GM06990 (cell line): ENCODE data around the gene SLC46A2.

Experiments used
- DNase-seq: peaks from one replicate; pipeline ENCODE4 v3.0.0-alpha.2; 2011; ENCODE audit not compliant: insufficient read length; ENCODE audit errors: extremely low read depth
- H3K27me3 ChIP-seq: replicated peaks from 2 replicates; pipeline ENCODE4 v1.6.0; 2011; ENCODE audit warnings: low read length; ENCODE audit not compliant: control insufficient read depth, insufficient read depth
- H3K36me3 ChIP-seq: 2 replicates; pipeline ENCODE4 v1.5.1; 2011; ENCODE audit warnings: low read length; ENCODE audit not compliant: control insufficient read depth, insufficient read depth
- H3K4me3 ChIP-seq: replicated peaks from 2 replicates; pipeline ENCODE4 v1.5.1; 2011; ENCODE audit warnings: low read depth, mild to moderate bottlenecking, control low read depth, low read length
- TF ChIP-seq, protein P1 (sequence below): IDR thresholded peaks from 2 replicates; pipeline ENCODE4 v1.5.1; 2011; ENCODE audit warnings: low read length, control low read depth, mild to moderate bottlenecking, inconsistent platforms; ENCODE audit not compliant: insufficient read depth, poor library complexity, severe bottlenecking

SLC46A2 gene

GRCh38 chr9:112852741-112853504, 37.8 kb downstream of the SLC46A2 start:
- TF ChIP-seq, protein P1, sequence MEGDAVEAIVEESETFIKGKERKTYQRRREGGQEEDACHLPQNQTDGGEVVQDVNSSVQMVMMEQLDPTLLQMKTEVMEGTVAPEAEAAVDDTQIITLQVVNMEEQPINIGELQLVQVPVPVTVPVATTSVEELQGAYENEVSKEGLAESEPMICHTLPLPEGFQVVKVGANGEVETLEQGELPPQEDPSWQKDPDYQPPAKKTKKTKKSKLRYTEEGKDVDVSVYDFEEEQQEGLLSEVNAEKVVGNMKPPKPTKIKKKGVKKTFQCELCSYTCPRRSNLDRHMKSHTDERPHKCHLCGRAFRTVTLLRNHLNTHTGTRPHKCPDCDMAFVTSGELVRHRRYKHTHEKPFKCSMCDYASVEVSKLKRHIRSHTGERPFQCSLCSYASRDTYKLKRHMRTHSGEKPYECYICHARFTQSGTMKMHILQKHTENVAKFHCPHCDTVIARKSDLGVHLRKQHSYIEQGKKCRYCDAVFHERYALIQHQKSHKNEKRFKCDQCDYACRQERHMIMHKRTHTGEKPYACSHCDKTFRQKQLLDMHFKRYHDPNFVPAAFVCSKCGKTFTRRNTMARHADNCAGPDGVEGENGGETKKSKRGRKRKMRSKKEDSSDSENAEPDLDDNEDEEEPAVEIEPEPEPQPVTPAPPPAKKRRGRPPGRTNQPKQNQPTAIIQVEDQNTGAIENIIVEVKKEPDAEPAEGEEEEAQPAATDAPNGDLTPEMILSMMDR, result no peak
- H3K36me3 ChIP-seq, result no peaks in the 10 kb centered on the region; the same call in 1 of the 2 replicates
- no peak overlapping the region for H3K4me3 ChIP-seq
- no peak for DNase-seq
- no peaks in the 10 kb centered on the region for H3K27me3 ChIP-seq

DNA sequence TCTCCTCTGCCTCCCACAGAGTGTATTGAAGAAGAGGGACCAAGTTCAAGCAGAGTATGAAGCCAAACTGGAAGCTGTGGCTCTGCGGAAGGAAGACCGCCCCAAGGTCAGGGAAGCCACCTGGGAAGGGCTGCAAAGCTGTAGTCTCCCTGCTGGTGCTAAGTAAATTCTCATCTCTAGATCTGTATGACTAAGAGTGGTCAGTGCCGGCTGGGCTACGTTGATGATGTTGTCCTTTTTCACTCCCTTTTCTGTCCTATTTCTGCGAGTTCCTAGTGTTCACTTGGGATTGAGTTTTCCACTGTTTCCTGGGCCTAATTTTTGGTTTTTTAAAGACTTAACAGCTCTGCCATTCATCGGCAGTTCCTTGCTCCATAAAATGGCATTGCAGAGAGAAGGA, 39.8 kb downstream of the SLC46A2 start:
- TF ChIP-seq, protein P1, result no peak
- no peak for DNase-seq
- Histone ChIP-seq H3K27me3 (no peaks in the 10 kb centered on the region), H3K36me3 (no peaks in the 10 kb centered on the region; the same call in 1 of the 2 replicates), H3K4me3 (no peak overlapping the region)

GRCh38 chr9:112849363-112849922, 41.2 kb downstream of the SLC46A2 start:
- Histone ChIP-seq H3K27me3 (no peaks in the 10 kb centered on the region), H3K36me3 (no peaks in the 10 kb centered on the region; the same call in 1 of the 2 replicates), H3K4me3 (no peak overlapping the region)
- TF ChIP-seq, protein P1, result no peak
- DNase-seq, result no peak

- Histone ChIP-seq H3K4me3 (no peak overlapping the region), H3K36me3 (no peaks in the 10 kb centered on the region; the same call in 1 of the 2 replicates), H3K27me3 (no peaks in the 10 kb centered on the region)
- DNase-seq, result no peak
- TF ChIP-seq, protein P1, result no peak
These were observed 42.1 kb downstream of the SLC46A2 start for GRCh38 chr9:112848316-112849151.

DNA sequence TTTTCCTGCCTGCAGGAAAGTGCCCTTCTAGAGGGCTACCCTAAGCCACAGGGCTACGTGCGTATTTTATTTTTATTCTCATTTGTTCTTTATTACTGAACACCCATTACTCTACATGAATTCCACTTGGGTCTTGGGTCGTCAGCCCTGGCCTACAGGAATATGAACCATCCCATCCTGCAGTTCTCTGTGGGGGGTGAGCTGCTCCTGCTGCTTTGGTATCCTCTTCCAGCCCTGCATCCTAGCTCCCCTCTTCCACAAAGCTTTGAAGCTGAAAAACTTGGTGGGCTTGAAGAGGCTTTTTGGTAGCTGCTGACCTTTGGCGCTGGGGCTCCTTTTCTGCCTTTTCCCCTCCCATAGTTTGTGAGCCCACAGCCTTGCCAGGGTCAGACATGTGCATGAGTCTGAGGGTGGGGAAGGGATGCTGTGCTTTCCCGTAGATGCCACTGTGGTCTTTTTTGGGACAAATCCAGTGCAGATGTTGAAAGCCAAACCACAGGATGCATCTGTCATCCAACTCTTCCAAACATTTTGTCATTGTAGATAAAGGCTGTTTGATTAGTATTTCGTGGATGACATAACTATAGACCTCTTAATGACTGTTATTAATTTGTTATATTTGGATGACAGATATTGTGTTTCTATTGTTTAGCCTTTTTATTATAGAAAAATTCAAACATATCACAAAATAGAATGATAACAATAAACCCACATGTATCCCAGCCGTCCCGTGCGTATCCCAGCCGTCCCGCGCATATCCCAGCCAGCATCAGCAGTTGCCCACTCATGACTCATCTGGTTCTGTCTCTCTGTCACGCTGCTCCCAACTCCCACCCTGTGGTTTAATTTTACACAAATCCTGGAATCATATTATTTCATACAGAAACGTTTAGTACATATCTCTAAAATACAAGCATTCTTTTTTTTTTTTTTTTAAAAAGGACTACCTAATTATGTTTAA, 43.9 kb downstream of the SLC46A2 start:
- H3K4me3 ChIP-seq, result no peak overlapping the region
- DNase-seq, result no peak
- no peaks in the 10 kb centered on the region for H3K27me3 ChIP-seq
- H3K36me3 ChIP-seq, result no peaks in the 10 kb centered on the region
- TF ChIP-seq, protein P1, result no peak
